Measurements from ENCODE around the gene KRT27. TPM values are rescaled to one million over a fixed set of nuclear protein-coding genes. Genes with fewer than 3 reads are reported as not detected.

The KRT27 gene
- total RNA-seq, 1 donor from 2014 or later: not detected

DNA sequence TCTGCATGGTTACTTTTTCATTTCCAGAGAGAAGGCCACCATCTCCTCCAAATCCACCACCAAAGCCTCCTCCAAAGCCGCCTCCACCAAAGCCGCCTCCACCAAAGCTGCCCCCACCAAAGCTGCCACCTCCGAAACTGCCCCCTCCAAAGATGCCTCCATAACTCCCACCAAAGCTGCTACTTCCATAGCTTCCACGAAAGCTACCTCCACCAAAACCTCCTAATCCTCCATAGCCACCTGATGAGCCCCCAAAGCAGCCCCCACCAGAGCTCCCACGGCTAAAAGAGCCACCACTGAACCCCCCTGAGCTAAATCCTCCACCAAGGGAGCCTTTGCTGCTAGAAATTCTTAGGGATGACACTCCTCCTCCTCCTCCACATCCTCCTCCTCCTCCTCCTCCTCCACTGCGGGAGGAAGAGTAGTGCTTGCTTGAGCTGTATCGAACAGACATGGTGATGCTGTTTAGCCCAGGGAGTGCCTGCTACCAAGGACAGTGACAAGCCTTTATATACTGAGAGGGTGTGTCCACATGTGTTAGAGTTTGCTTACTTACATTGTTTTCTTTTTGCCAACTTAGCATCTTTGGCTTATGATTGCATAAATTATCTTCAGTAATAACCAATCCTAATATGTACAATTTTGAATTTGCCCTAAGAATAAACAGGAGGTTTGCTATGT lies 39.9 kb upstream of the KRT27 start, which contains the start of gene KRT10:
Gene KRT10, minus strand, starts transcription at position 483 of the 681 bp plus-strand sequence. Its CDS starts 29 bp downstream, at position 454.
- no peak within 1 kb of the TSS for H3K4me3 ChIP-seq (ENCODE audit: low read depth, low read length)
- no peak for TF ChIP-seq CTCF (conservative IDR thresholded peaks at IDR 0.05; ENCODE audit: low read depth, low read length)
- no peak for DNase-seq (ENCODE audit: low read depth)

DNA sequence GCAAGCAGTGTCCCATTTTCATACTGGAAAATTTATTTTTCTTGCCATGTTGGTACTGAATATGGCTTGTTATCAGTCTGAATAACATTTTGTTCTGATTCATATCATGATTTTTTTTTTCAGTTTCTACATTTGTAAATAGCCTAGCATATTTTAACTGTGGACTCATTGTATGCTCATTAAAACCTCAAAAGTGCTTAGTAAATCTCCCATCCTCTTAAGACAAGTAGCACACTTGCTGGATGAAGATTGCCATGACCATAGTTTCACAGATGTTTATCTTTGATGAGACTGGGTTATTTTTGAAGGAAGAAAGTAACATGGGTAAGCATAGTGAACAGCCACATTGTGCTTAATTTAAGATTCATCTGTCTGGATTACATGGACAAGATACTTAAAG lies 39.2 kb upstream of the KRT27 start:
- no peak for TF ChIP-seq CTCF (conservative IDR thresholded peaks at IDR 0.05; ENCODE audit: low read depth, low read length)
- no peak for DNase-seq (ENCODE audit: low read depth)
- no peak overlapping the region for H3K4me3 ChIP-seq (ENCODE audit: low read depth, low read length)

GRCh38 chr17:40820228-40820838 lies 38.0 kb upstream of the KRT27 start:
- DNase-seq (ENCODE audit: low read depth): no peak
- no peak for TF ChIP-seq CTCF (conservative IDR thresholded peaks at IDR 0.05; ENCODE audit: low read depth, low read length)
- peak overlapping the region; percentile 69 for H3K4me3 ChIP-seq (ENCODE audit: low read depth, low read length)

- TF ChIP-seq CTCF (conservative IDR thresholded peaks at IDR 0.05; ENCODE audit: low read depth, low read length): no peak
- H3K4me3 ChIP-seq (ENCODE audit: low read depth, low read length): peak overlapping the region; percentile 69
- no peak for DNase-seq (ENCODE audit: low read depth)
Observed at GRCh38 chr17:40819528-40820125, 37.3 kb upstream of the KRT27 start.

DNA sequence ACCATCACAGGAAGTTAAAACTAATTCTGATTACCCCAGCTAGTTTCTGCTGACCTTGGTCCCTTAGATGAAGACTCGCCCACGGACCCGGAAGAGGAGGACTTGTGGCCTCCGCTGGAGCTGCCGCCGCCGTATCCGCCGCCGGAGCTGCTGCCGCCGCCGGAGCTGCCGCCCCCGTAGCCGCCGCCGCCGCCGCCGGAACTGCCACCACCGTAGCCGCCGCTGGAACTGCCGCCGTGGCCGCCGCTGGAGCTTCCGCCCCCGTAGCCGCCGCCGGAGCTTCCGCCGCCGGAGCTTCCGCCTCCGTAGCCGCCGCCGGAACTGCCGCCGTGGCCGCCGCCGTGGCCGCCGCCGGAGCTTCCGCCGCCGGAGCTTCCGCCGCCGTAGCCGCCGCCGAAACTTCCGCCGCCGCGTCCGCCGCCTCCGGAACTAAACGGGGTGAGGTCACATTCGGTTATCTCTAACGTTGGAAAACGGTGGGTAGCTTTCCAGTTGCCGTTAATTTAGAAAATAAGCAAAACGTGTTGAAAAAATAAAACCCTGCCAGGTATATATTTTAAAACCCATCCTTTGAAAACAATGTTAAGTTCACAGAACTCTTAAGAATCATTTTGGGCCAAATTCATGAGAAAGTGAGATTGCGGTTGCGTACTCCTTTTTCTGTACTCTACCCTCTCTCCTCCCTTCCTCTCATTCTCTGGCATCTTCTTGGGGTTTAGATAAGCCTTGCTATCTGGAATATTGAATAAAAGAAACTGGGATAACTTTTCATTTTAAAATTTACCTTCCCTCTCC lies 36.6 kb upstream of the KRT27 start:
- H3K4me3 ChIP-seq (ENCODE audit: low read depth, low read length): peak overlapping the region; percentile 69
- no peak for TF ChIP-seq CTCF (conservative IDR thresholded peaks at IDR 0.05; ENCODE audit: low read depth, low read length)
- no peak for DNase-seq (ENCODE audit: low read depth)

- H3K4me3 ChIP-seq (ENCODE audit: low read depth, low read length): peak overlapping the region; percentile 69
- TF ChIP-seq CTCF (conservative IDR thresholded peaks at IDR 0.05; ENCODE audit: low read depth, low read length): no peak
- DNase-seq (ENCODE audit: low read depth): no peak
Observed at GRCh38 chr17:40818343-40818732, 36.0 kb upstream of the KRT27 start.

All from epithelial cell of proximal tubule (primary cell).